Measurements from ENCODE around the gene ING5. TPM values are rescaled to one million over a fixed set of nuclear protein-coding genes. Genes with fewer than 3 reads are reported as not detected.

The ING5 gene
- total and polyA plus RNA-seq, 7 experiments from 2014 or later = 22.3 to 102 (median 55.6) TPM

GRCh38 chr2:241744028-241744754, 42.4 kb downstream of the ING5 start:
- H3K9me3 ChIP-seq (ENCODE audit: control insufficient read depth in 2 of 3, low read length in 3 of 3) = no peaks in the 10 kb centered on the region
- Mint-ChIP-seq H3K4me1 (peaks cover 0 to 20% (median 15%) of the 10 kb centered on the region in 7 donors), H3K27ac (no peak overlapping the region), H3K27me3 (no peaks in the 10 kb centered on the region), H3K36me3 (peaks cover 8 to 28% (median 15%) of the 10 kb centered on the region in 5 donors), H3K9me3 (peaks cover 0 to 5% (median 0%) of the 10 kb centered on the region in 11 donors), H3K4me3 (no peak overlapping the region)
- peaks cover 18 to 22% of the 10 kb centered on the region in 2 donors for H3K4me1 ChIP-seq (ENCODE audit: control insufficient read depth in 2 of 2, insufficient read depth in 2 of 2, low read length in 2 of 2)
- ATAC-seq = no peak
- CTCF ChIA-PET = interaction anchor here (1.0 kb wide), 1 partner anchor 386 kb away, joined by 3 read pairs; no protein-coding TSS in a partner anchor
- no peak overlapping the region for H3K4me3 ChIP-seq (ENCODE audit: low read length)
- POLR2A ChIA-PET = no interaction called here
- H3K27me3 ChIP-seq (ENCODE audit: control insufficient read depth in 2 of 2, insufficient read depth in 2 of 2, low read length in 2 of 2) = no peaks in the 10 kb centered on the region
- no peak overlapping the region for H3K27ac ChIP-seq (ENCODE audit: low read depth, low read length)
- DNase-seq = no peak
- peaks cover 0 to 39% (median 0%) of the 10 kb centered on the region in 3 experiments for H3K36me3 ChIP-seq (ENCODE audit: control insufficient read depth in 2 of 3, insufficient read depth in 3 of 3, low read length in 3 of 3)
- intact Hi-C loops (cut with micrococcal nuclease) = no loop called here

GRCh38 chr2:241745276-241745675, 43.4 kb downstream of the ING5 start:
- Mint-ChIP-seq H3K27ac (no peak overlapping the region), H3K9me3 (peaks cover 0 to 5% (median 0%) of the 10 kb centered on the region in 11 donors), H3K27me3 (no peaks in the 10 kb centered on the region), H3K4me3 (no peak overlapping the region), H3K36me3 (peaks cover 8 to 30% (median 15%) of the 10 kb centered on the region in 5 donors), H3K4me1 (peaks cover 0 to 9% (median 6%) of the 10 kb centered on the region in 7 donors)
- CTCF ChIA-PET = no interaction called here
- POLR2A ChIA-PET = no interaction called here
- no peak for DNase-seq
- no peak overlapping the region for H3K4me3 ChIP-seq (ENCODE audit: low read length)
- H3K4me1 ChIP-seq (ENCODE audit: control insufficient read depth in 2 of 2, insufficient read depth in 2 of 2, low read length in 2 of 2) = peaks cover 10 to 16% of the 10 kb centered on the region in 2 donors
- ATAC-seq = no peak
- no peaks in the 10 kb centered on the region for H3K9me3 ChIP-seq (ENCODE audit: control insufficient read depth in 2 of 3, low read length in 3 of 3)
- no peaks in the 10 kb centered on the region for H3K27me3 ChIP-seq (ENCODE audit: control insufficient read depth in 2 of 2, insufficient read depth in 2 of 2, low read length in 2 of 2)
- H3K36me3 ChIP-seq (ENCODE audit: control insufficient read depth in 2 of 3, insufficient read depth in 3 of 3, low read length in 3 of 3) = peaks cover 0 to 44% (median 0%) of the 10 kb centered on the region in 3 experiments
- no peak overlapping the region for H3K27ac ChIP-seq (ENCODE audit: low read depth, low read length)
- intact Hi-C loops (cut with micrococcal nuclease) = no loop called here

GRCh38 chr2:241746084-241746483, 44.2 kb downstream of the ING5 start:
- POLR2A ChIA-PET = interaction anchor here (0.6 kb wide), 1 partner anchor 11 kb away, joined by 3 read pairs; no protein-coding TSS in a partner anchor
- Histone ChIP-seq H3K4me3 (ENCODE audit: low read length) (no peak overlapping the region), H3K27ac (ENCODE audit: low read depth, low read length) (no peak overlapping the region), H3K9me3 (ENCODE audit: control insufficient read depth in 2 of 3, low read length in 3 of 3) (no peaks in the 10 kb centered on the region), H3K27me3 (ENCODE audit: control insufficient read depth in 2 of 2, insufficient read depth in 2 of 2, low read length in 2 of 2) (no peaks in the 10 kb centered on the region), H3K4me1 (ENCODE audit: control insufficient read depth in 2 of 2, insufficient read depth in 2 of 2, low read length in 2 of 2) (peaks cover 3 to 8% of the 10 kb centered on the region in 2 donors), H3K36me3 (ENCODE audit: control insufficient read depth in 2 of 3, insufficient read depth in 3 of 3, low read length in 3 of 3) (peaks cover 0 to 45% (median 0%) of the 10 kb centered on the region in 3 experiments)
- Mint-ChIP-seq H3K4me3 (no peak overlapping the region), H3K27me3 (no peaks in the 10 kb centered on the region), H3K36me3 (peaks cover 8 to 30% (median 15%) of the 10 kb centered on the region in 5 donors), H3K4me1 (peaks cover 0 to 3% (median 3%) of the 10 kb centered on the region in 7 donors), H3K27ac (peak overlapping the region in 1 of 9 donors; percentile 75), H3K9me3 (peaks cover 0 to 5% (median 0%) of the 10 kb centered on the region in 11 donors)
- intact Hi-C loops (cut with micrococcal nuclease) = no loop called here
- CTCF ChIA-PET = no interaction called here
- DNase-seq (no peak), ATAC-seq (no peak)

GRCh38 chr2:241748468-241749256, 46.8 kb downstream of the ING5 start:
- H3K4me3 Mint-ChIP-seq = no peak overlapping the region
- peaks cover 0 to 1% (median 0%) of the 10 kb centered on the region in 7 donors for H3K4me1 Mint-ChIP-seq
- Histone ChIP-seq H3K27me3 (ENCODE audit: control insufficient read depth in 2 of 2, insufficient read depth in 2 of 2, low read length in 2 of 2) (no peaks in the 10 kb centered on the region), H3K9me3 (ENCODE audit: control insufficient read depth in 2 of 3, low read length in 3 of 3) (no peaks in the 10 kb centered on the region), H3K4me3 (ENCODE audit: low read length) (no peak overlapping the region), H3K27ac (ENCODE audit: low read depth, low read length) (no peak overlapping the region), H3K4me1 (ENCODE audit: control insufficient read depth in 2 of 2, insufficient read depth in 2 of 2, low read length in 2 of 2) (no peaks in the 10 kb centered on the region), H3K36me3 (ENCODE audit: control insufficient read depth in 2 of 3, insufficient read depth in 3 of 3, low read length in 3 of 3) (peaks cover 0 to 56% (median 0%) of the 10 kb centered on the region in 3 experiments)
- H3K27ac Mint-ChIP-seq = no peak overlapping the region
- H3K36me3 Mint-ChIP-seq = peaks cover 8 to 30% (median 15%) of the 10 kb centered on the region in 5 donors
- intact Hi-C loops (cut with micrococcal nuclease) = no loop called here
- H3K27me3 Mint-ChIP-seq = no peaks in the 10 kb centered on the region
- no peak for DNase-seq
- peaks cover 0 to 5% (median 0%) of the 10 kb centered on the region in 11 donors for H3K9me3 Mint-ChIP-seq
- CTCF ChIA-PET = no interaction called here
- ATAC-seq = no peak
- POLR2A ChIA-PET = no interaction called here

DNA sequence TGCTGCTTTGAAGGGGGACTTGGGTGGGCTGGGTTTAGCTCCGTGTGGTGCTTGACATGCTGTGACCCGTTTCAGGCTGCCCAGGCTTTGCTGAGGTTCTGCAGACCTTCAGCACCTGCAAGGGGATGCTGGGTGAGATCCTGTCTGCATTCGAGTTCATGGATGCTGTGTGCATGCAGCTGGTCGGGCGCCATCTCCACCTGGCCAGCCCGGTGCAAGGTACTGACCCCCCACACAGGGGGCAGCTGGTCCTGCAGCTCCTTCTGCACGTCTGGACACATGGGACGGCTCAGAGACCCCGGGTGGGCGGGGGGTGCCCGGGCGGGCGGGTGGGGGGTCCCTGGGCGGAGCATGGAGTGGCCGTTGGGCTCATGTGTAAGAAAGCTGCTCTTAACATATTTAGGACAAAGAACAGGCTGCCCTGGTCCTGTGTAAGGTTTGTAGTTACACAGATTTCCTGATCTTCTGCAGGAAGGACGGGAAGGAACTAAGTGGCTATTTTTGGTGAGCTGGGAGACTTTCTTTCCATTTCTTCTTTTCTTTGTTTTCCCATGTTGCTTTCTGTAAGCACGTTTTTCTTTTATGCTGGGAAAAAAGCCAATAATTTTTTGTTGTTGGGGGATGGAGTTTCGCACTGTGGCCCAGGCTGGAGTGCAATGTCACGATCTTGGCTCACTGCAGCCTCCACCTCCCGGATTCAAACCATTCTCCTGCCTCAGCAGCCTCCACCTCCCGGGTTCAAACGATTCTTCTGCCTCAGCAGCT, 48.4 kb downstream of the ING5 start:
- CTCF ChIA-PET = no interaction called here

DNA sequence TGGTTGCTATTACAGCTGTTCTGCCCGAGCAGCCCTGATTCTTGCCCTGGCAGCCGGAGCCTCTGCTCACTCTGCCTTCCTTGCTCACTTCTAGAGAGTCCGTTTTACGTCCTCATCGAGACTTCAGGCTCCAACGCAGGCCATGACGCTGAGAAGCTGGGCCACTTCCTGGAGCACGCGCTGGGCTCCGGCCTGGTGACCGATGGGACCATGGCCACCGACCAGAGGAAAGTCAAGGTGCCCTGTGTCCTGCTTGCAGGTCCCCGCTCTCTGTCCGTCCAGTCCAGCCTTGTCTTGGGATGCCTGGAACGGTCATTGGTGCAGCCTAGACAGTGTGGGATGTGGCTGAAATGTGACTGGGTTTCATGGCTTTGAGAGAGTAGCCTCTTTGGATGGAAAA, 49.3 kb downstream of the ING5 start:
- CTCF ChIA-PET = no interaction called here
- Histone ChIP-seq H3K27me3 (ENCODE audit: control insufficient read depth in 2 of 2, insufficient read depth in 2 of 2, low read length in 2 of 2) (no peaks in the 10 kb centered on the region), H3K9me3 (ENCODE audit: control insufficient read depth in 2 of 3, low read length in 3 of 3) (no peaks in the 10 kb centered on the region), H3K36me3 (ENCODE audit: control insufficient read depth in 2 of 3, insufficient read depth in 3 of 3, low read length in 3 of 3) (peaks cover 0 to 56% (median 8%) of the 10 kb centered on the region in 3 experiments), H3K4me1 (ENCODE audit: control insufficient read depth in 2 of 2, insufficient read depth in 2 of 2, low read length in 2 of 2) (no peaks in the 10 kb centered on the region), H3K4me3 (ENCODE audit: low read length) (no peak overlapping the region), H3K27ac (ENCODE audit: low read depth, low read length) (no peak overlapping the region)
- DNase-seq = no peak
- Mint-ChIP-seq H3K27ac (no peak overlapping the region), H3K36me3 (peaks cover 0 to 19% (median 10%) of the 10 kb centered on the region in 5 donors), H3K9me3 (peaks cover 0 to 1% (median 0%) of the 10 kb centered on the region in 11 donors), H3K4me1 (peaks cover 0 to 1% (median 0%) of the 10 kb centered on the region in 7 donors), H3K4me3 (no peak overlapping the region), H3K27me3 (no peaks in the 10 kb centered on the region)
- POLR2A ChIA-PET = no interaction called here
- intact Hi-C loops (cut with micrococcal nuclease) = no loop called here
- no peak for ATAC-seq

More for the DNA sequence above, 48.4 kb downstream of the ING5 start:
- ATAC-seq = no peak
- Histone ChIP-seq H3K9me3 (ENCODE audit: control insufficient read depth in 2 of 3, low read length in 3 of 3) (no peaks in the 10 kb centered on the region), H3K27me3 (ENCODE audit: control insufficient read depth in 2 of 2, insufficient read depth in 2 of 2, low read length in 2 of 2) (no peaks in the 10 kb centered on the region), H3K36me3 (ENCODE audit: control insufficient read depth in 2 of 3, insufficient read depth in 3 of 3, low read length in 3 of 3) (peaks cover 0 to 56% (median 0%) of the 10 kb centered on the region in 3 experiments), H3K27ac (ENCODE audit: low read depth, low read length) (no peak overlapping the region), H3K4me3 (ENCODE audit: low read length) (no peak overlapping the region), H3K4me1 (ENCODE audit: control insufficient read depth in 2 of 2, insufficient read depth in 2 of 2, low read length in 2 of 2) (no peaks in the 10 kb centered on the region)
- Mint-ChIP-seq H3K27ac (no peak overlapping the region), H3K9me3 (peaks cover 0 to 5% (median 0%) of the 10 kb centered on the region in 11 donors), H3K27me3 (no peaks in the 10 kb centered on the region), H3K36me3 (peaks cover 8 to 28% (median 19%) of the 10 kb centered on the region in 5 donors), H3K4me3 (no peak overlapping the region), H3K4me1 (peaks cover 0 to 1% (median 0%) of the 10 kb centered on the region in 7 donors)
- no peak for DNase-seq
- intact Hi-C loops (cut with micrococcal nuclease) = no loop called here
- POLR2A ChIA-PET = no interaction called here

Measured in naive thymus-derived CD4-positive, alpha-beta T cell (primary cell).